ENCODE results near the gene FAM78B.

The FAM78B gene

DNA sequence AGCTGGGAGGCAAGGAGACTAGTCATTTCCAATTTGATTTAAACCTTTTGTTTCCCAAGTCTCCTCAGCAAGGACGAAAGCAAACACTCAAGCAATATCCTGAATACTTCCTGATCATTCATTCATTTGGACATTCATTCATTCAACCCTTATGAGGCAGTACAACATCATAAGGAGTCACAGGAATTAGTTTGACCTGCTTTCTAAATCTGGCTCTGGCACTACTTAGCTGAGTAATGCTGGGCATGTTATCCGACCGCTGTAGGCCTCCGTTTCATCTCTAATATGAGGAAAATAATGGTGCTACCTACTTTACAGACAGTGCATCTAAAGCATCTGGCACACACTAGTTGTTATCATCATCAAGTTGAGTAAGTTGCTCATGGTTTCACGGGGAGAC, 11.7 kb downstream of the FAM78B start:
- no peaks in the 10 kb centered on the region for H3K27me3 Mint-ChIP-seq
- ATAC-seq (replicated peaks; ENCODE audit: extremely low read depth, poor library complexity, severe bottlenecking) (no peak), DNase-seq (ENCODE audit: low spot score in 2 of 2) (no peak)
- H3K9me3 Mint-ChIP-seq = no peaks in the 10 kb centered on the region
- no peak overlapping the region for H3K27ac Mint-ChIP-seq (ENCODE audit: low read depth)
- no peaks in the 10 kb centered on the region for H3K4me1 Mint-ChIP-seq
- no peak overlapping the region for H3K4me3 Mint-ChIP-seq
- peaks cover 2% of the 10 kb centered on the region for H3K36me3 Mint-ChIP-seq (ENCODE audit: insufficient read depth)

DNA sequence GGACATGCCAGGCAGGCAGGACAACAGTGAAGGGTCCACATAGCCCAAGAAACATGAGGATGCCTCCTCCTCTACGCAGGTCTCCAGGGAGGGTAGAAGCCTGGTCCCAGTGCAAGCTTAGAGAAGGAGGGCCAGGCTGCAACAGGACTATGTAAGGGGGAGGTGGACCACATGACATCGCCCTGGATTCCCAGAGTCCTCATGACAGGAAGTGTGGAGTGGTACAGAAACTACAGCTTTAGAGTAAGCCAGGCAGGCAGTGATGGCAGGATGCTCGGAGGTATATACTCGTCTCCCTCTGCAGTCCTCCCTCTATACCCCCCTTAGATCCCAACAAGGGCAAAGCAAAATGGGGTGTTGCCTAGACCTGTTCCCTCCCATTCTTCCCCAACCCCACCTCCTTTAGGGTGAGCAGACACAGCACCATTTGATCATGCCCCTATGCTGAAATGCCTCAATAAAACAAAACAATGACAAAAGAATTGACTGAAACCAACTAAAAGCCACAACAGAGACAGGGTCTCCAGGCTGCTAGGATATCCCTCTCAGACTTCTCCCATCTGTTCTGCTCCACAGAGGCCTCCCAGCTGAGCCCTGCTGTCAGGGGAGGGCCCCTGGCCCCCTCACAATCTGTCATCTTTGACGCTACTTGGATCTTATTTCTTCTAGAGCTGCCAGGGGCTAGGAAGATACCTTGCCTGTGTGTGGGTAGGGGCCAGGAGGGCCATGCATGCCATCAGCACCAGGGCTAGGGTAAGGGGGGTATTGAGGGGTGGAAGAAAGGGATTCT, 13.1 kb downstream of the FAM78B start:
- ATAC-seq (replicated peaks; ENCODE audit: extremely low read depth, poor library complexity, severe bottlenecking) (no peak), DNase-seq (ENCODE audit: low spot score in 2 of 2) (no peak)
- no peak overlapping the region for H3K27ac Mint-ChIP-seq (ENCODE audit: low read depth)
- no peaks in the 10 kb centered on the region for H3K9me3 Mint-ChIP-seq
- no peaks in the 10 kb centered on the region for H3K4me1 Mint-ChIP-seq
- H3K36me3 Mint-ChIP-seq (ENCODE audit: insufficient read depth) = peaks cover 2% of the 10 kb centered on the region
- no peaks in the 10 kb centered on the region for H3K27me3 Mint-ChIP-seq
- H3K4me3 Mint-ChIP-seq = no peak overlapping the region

DNA sequence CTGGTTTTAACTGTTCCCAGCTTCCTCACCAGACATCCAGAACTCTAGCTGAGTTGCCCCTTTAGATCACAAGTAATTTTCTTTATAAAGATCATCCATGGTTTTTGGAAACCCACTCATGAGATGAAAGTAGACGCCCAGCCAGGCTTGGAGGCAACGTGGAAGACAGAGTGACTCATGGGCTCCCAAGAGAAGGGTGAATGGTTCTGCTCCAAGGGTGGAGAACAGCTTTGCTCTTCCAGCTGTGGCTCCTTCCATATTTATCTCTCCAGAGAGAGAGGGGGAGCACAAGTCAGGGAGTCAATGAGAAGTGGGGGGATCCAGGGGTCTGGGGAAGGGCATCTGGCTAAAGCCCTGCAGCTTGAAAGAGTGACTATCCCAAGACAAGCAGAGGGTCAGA, 13.8 kb downstream of the FAM78B start:
- no peak for ATAC-seq (replicated peaks; ENCODE audit: extremely low read depth, poor library complexity, severe bottlenecking)
- Mint-ChIP-seq H3K36me3 (ENCODE audit: insufficient read depth) (peaks cover 2% of the 10 kb centered on the region), H3K4me1 (no peaks in the 10 kb centered on the region), H3K27ac (ENCODE audit: low read depth) (no peak overlapping the region), H3K27me3 (no peaks in the 10 kb centered on the region), H3K4me3 (no peak overlapping the region), H3K9me3 (peaks cover 5% of the 10 kb centered on the region)
- DNase-seq (ENCODE audit: low spot score in 2 of 2) = no peak

GRCh38 chr1:166151804-166152203, 15.0 kb downstream of the FAM78B start:
- Mint-ChIP-seq H3K4me3 (no peak overlapping the region), H3K27ac (ENCODE audit: low read depth) (no peak overlapping the region), H3K9me3 (peaks cover 5% of the 10 kb centered on the region), H3K36me3 (ENCODE audit: insufficient read depth) (peaks cover 2% of the 10 kb centered on the region), H3K4me1 (no peaks in the 10 kb centered on the region), H3K27me3 (no peaks in the 10 kb centered on the region)
- DNase-seq (ENCODE audit: low spot score in 2 of 2) = no peak
- no peak for ATAC-seq (replicated peaks; ENCODE audit: extremely low read depth, poor library complexity, severe bottlenecking)

- no peak for ATAC-seq (replicated peaks; ENCODE audit: extremely low read depth, poor library complexity, severe bottlenecking)
- Mint-ChIP-seq H3K4me1 (no peaks in the 10 kb centered on the region), H3K27me3 (no peaks in the 10 kb centered on the region), H3K4me3 (no peak overlapping the region), H3K36me3 (ENCODE audit: insufficient read depth) (no peaks in the 10 kb centered on the region), H3K9me3 (peaks cover 5% of the 10 kb centered on the region), H3K27ac (ENCODE audit: low read depth) (no peak overlapping the region)
- DNase-seq (ENCODE audit: low spot score in 2 of 2) = no peak
These were observed 21.3 kb downstream of the FAM78B start for GRCh38 chr1:166145499-166145898.

DNA sequence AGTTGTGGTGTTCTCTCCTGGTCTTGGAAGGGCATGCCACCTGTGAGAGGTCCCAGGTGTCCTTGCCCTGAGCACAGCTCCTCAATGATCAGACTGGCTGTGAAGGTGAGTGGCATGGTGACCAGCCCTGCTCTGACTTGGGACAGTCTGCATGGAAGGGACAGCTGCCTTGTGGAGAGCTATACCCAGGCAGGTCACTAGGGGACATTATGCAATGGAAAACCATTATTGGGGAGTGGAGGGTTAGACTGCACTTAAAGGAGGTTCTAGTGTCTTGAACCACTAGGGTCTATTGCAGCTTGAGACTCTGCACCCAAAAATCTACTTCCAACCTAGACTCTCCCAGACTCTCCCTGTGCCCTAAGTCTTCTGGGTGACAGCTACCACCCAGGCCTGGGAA, 24.8 kb downstream of the FAM78B start:
- Mint-ChIP-seq H3K27ac (ENCODE audit: low read depth) (no peak overlapping the region), H3K9me3 (no peaks in the 10 kb centered on the region), H3K4me1 (no peaks in the 10 kb centered on the region), H3K27me3 (peaks cover 9% of the 10 kb centered on the region), H3K36me3 (ENCODE audit: insufficient read depth) (no peaks in the 10 kb centered on the region), H3K4me3 (no peak overlapping the region)
- DNase-seq (ENCODE audit: low spot score in 2 of 2) (no peak), ATAC-seq (replicated peaks; ENCODE audit: extremely low read depth, poor library complexity, severe bottlenecking) (no peak)

- Mint-ChIP-seq H3K27ac (ENCODE audit: low read depth) (no peak overlapping the region), H3K27me3 (peaks cover 9% of the 10 kb centered on the region), H3K36me3 (ENCODE audit: insufficient read depth) (no peaks in the 10 kb centered on the region), H3K9me3 (no peaks in the 10 kb centered on the region), H3K4me1 (no peaks in the 10 kb centered on the region), H3K4me3 (no peak overlapping the region)
- DNase-seq (ENCODE audit: low spot score in 2 of 2) = no peak
- ATAC-seq (replicated peaks; ENCODE audit: extremely low read depth, poor library complexity, severe bottlenecking) = no peak
These were observed 26.6 kb downstream of the FAM78B start for GRCh38 chr1:166140251-166140650.

- Mint-ChIP-seq H3K4me3 (no peak overlapping the region), H3K27me3 (peaks cover 9% of the 10 kb centered on the region), H3K4me1 (no peaks in the 10 kb centered on the region), H3K27ac (ENCODE audit: low read depth) (no peak overlapping the region), H3K9me3 (no peaks in the 10 kb centered on the region), H3K36me3 (ENCODE audit: insufficient read depth) (no peaks in the 10 kb centered on the region)
- DNase-seq (ENCODE audit: low spot score in 2 of 2) (no peak), ATAC-seq (replicated peaks; ENCODE audit: extremely low read depth, poor library complexity, severe bottlenecking) (no peak)
These were observed 27.1 kb downstream of the FAM78B start for GRCh38 chr1:166139735-166140134.

DNA sequence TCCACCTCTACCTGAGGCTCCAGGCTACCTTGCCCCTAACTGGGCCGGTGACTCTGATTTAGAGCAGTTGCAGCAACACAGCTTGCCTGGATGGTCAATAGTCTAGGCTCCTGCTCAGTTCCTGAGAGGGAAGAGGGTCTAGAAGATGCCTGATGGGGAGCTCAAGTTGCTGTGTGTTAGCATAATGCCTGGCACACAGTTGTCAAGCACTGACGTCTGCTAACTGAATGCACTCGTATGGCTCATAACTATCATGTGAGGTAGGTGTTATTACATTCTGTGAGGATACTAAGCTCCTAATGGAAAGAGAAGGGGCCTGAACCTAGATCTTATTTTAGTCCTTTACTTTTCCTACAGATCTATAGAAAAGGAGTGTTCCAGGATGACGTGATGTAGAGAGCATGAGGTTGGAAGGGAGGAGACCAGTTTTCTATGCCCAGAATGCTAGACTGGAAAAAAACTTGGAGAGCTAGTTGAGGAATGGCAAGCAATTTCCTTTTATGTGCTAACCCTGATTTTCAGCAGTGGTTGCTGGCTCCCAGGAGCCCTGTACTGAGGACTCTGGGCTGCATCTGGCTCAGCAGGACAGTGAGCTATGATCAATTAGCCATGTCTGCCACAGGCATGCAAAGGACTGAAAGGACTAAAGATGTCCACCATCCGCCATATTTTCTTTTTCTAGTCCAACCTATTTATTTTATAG, 30.0 kb downstream of the FAM78B start:
- DNase-seq (ENCODE audit: low spot score in 2 of 2) (no peak), ATAC-seq (replicated peaks; ENCODE audit: extremely low read depth, poor library complexity, severe bottlenecking) (no peak)
- peaks cover 2% of the 10 kb centered on the region for H3K36me3 Mint-ChIP-seq (ENCODE audit: insufficient read depth)
- no peak overlapping the region for H3K27ac Mint-ChIP-seq (ENCODE audit: low read depth)
- no peaks in the 10 kb centered on the region for H3K9me3 Mint-ChIP-seq
- peaks cover 9% of the 10 kb centered on the region for H3K27me3 Mint-ChIP-seq
- no peaks in the 10 kb centered on the region for H3K4me1 Mint-ChIP-seq
- H3K4me3 Mint-ChIP-seq = no peak overlapping the region

GRCh38 chr1:166136222-166136621, 30.6 kb downstream of the FAM78B start:
- ATAC-seq (replicated peaks; ENCODE audit: extremely low read depth, poor library complexity, severe bottlenecking) (no peak), DNase-seq (ENCODE audit: low spot score in 2 of 2) (no peak)
- peaks cover 2% of the 10 kb centered on the region for H3K36me3 Mint-ChIP-seq (ENCODE audit: insufficient read depth)
- H3K4me1 Mint-ChIP-seq = no peaks in the 10 kb centered on the region
- no peak overlapping the region for H3K27ac Mint-ChIP-seq (ENCODE audit: low read depth)
- H3K4me3 Mint-ChIP-seq = no peak overlapping the region
- no peaks in the 10 kb centered on the region for H3K9me3 Mint-ChIP-seq
- peaks cover 9% of the 10 kb centered on the region for H3K27me3 Mint-ChIP-seq

- Mint-ChIP-seq H3K9me3 (peaks cover 5% of the 10 kb centered on the region), H3K4me3 (no peak overlapping the region), H3K27ac (ENCODE audit: low read depth) (no peak overlapping the region), H3K27me3 (peaks cover 9% of the 10 kb centered on the region), H3K4me1 (no peaks in the 10 kb centered on the region), H3K36me3 (ENCODE audit: insufficient read depth) (peaks cover 2% of the 10 kb centered on the region)
- no peak for DNase-seq (ENCODE audit: low spot score in 2 of 2)
- no peak for ATAC-seq (replicated peaks; ENCODE audit: extremely low read depth, poor library complexity, severe bottlenecking)
These were observed 32.9 kb downstream of the FAM78B start for GRCh38 chr1:166133857-166134256.

DNA sequence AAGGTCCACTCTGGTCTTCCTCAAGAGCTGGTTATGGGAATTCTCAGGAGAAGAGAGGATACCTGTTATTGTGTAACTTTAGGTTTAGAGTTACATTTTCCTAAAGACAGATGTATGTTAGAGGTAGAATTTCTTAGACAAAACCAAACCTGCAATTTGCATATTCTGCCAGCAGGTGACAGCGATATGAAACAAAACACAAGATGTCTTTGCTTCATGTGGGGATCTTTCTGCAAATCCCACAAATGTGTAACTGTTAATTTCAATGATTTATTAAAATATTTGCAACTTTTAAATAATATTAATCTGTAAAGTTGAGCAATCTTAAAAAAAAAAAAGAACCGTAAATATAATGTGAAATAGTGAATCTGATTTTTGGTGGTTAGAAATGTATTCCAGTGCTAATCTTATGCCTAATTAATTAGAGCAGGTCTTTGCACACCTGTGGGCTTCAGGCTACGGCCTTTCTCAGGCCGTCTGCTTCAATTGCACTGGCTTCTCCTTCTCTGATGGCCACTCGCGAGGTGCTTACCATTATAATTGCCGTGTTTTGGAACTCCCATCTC, 33.4 kb downstream of the FAM78B start:
- Mint-ChIP-seq H3K36me3 (ENCODE audit: insufficient read depth) (peaks cover 2% of the 10 kb centered on the region), H3K9me3 (peaks cover 5% of the 10 kb centered on the region), H3K27ac (ENCODE audit: low read depth) (no peak overlapping the region), H3K4me1 (no peaks in the 10 kb centered on the region), H3K4me3 (no peak overlapping the region), H3K27me3 (peaks cover 6% of the 10 kb centered on the region)
- ATAC-seq (replicated peaks; ENCODE audit: extremely low read depth, poor library complexity, severe bottlenecking) = no peak
- DNase-seq (ENCODE audit: low spot score in 2 of 2) = no peak

DNA sequence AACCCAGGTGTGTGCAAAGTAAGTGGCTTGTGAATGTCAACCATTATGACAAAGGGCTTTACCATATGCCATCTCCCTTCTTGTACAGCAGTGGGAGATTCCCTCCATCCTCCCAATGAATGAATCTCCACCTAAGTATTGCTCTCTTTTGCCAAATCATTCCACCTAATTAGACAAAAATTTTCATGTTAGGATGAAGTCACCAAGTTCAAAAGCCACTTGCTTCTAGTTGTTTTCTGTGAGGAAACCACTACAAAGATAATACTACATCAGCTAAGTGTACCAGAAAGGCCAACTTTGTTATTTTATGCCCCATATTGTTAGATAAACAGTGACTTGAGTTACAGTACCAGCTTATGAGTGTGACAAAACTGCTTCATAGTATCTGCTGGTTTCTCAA, 34.3 kb downstream of the FAM78B start:
- Mint-ChIP-seq H3K27ac (ENCODE audit: low read depth) (no peak overlapping the region), H3K4me1 (no peaks in the 10 kb centered on the region), H3K9me3 (peaks cover 5% of the 10 kb centered on the region), H3K27me3 (no peaks in the 10 kb centered on the region), H3K36me3 (ENCODE audit: insufficient read depth) (peaks cover 2% of the 10 kb centered on the region), H3K4me3 (no peak overlapping the region)
- no peak for ATAC-seq (replicated peaks; ENCODE audit: extremely low read depth, poor library complexity, severe bottlenecking)
- DNase-seq (ENCODE audit: low spot score in 2 of 2) = no peak
